Activated CD4-positive, CD25-positive, alpha-beta regulatory T cell treated with anti-CD3 and anti-CD28 coated beads, Interleukin-2, amount 50 U/mL, for 24 hours (primary cell): ENCODE results near the gene CD84.
"Not testable (repeated sequence)": the region's sequence is repeated elsewhere in the genome, so short reads cannot be mapped to it uniquely, and the experiment has no call there.

Experiments used
- ATAC-seq, 2 donors: fragments of 150-1000 bp; cut with Tn5 transposase; one replicate each; pipeline ENCODE4 v1.10.0; 2021; ENCODE audit warnings: mild to moderate bottlenecking in 1 of 2, moderate library complexity in 1 of 2

Gene CD84

DNA sequence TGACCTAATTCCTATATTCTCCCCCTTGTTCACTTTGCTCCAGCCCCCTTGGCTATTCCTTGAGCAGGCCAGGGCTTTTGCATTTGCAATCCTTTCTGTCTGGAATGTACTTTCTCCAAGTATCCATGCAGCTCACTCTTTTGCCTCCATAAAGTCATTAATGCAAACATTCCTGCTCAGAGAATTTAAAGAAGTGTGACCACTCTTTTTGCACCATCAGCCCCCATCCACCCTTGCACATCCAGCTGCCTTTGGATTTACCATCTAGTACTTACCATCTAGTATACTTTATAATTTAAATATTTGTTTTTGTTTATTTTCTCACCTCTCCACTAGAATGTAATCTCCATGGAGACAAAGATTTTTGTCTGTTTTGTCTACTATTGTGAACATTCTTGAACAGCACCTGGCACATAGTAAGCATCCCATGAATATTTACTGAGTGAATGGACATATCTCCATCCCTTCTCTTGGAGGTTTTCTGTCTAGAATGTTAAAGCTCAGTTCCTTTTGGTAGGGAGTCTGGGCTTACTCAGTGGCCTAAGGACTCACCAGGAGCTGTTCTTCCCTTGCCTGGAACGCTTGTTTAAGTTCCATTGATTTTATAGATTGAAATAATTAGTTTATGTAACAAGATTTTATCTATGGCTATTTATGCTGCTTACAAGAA is 78.8 kb downstream of the CD84 start:
- ATAC-seq = no peak

DNA sequence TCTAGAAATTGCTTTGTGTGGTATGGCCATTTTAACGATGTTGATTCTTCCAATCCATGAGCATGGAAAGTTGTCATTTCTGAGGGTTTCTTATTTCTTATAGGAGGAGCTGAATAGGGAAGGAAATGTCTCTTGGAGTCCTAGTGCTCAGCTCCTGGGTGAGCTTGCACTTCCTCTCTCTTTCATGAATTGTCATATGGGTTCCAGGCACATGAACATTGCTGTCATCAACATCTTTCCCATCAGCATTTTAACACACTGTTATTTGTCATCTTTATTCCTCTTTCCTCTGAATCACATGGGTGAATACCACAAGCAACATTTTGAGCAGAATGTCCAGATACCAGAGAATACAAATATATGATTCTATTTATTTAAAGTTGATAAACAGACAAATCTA is 79.7 kb downstream of the CD84 start:
- ATAC-seq = no peak

- ATAC-seq = not testable (repeated sequence)
Measured at GRCh38 chr1:160498301-160499065, 80.8 kb downstream of the CD84 start.

DNA sequence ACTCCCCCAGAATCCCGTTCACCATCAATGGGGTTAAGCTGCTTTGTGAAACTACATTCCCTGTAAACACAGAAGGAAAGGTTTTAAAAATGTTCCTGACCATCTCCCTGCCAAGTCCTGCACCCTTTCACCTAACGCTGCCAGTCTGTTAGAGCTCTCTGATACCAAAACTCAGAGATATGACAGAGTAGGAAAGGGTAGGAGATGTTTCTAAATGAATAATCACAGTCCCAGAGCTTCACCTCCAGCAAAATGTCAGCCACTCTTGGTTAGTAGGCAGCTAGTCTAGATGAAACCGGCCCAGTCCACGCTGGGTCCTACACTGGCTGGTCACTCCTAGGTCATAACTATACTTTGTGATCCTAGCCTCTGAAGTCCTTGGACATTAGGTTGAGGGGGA is 83.0 kb downstream of the CD84 start:
- no peak for ATAC-seq

DNA sequence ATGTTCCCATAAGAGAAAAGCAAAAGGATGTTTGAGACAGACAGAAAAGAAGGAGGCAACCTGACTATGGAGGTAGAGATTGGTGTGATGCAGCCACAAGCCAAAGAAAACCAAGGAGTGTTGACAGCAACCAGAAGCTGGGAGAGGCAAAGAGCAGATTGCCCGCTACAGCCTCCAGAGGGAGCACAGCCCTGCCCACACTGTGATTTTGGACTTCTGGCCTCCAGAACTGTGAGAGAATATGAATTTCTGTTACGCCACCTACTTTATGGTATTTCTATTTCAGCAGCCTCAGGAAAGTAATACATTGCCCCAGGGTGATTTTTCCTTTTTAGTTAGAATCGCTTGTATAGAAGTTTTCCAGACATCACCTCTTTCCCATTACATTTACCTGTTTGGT is 84.7 kb downstream of the CD84 start:
- no peak for ATAC-seq

DNA sequence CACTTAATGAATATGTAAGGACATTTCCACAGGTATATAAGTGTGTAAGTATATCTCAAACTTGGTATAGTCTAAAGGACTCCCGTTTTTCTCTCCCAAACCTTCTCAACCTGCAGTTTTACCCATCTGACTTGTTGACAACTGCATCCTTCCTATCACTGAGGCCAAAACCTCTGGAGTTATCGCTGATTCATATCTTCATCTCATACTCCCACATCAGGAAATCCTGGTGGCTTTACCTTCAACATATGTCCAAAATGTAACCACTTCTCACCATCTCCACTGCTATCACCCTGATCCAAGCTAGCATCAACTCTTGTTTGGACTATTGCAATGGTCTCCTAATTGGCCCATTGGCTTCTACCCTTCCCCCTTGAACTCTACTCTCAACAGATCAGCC is 86.7 kb downstream of the CD84 start:
- no peak for ATAC-seq

- ATAC-seq = no peak
Measured at GRCh38 chr1:160491981-160492380, 87.3 kb downstream of the CD84 start.
